ENCODE data around the gene SEC16A.

- TF ChIP-seq EZH2 (IDR thresholded peaks at IDR 0.05; ENCODE audit: insufficient read depth, low read length) (no peak), CTCF (IDR thresholded peaks at IDR 0.05; ENCODE audit: insufficient read depth, low read depth, low read length) (no peak)
Measured at GRCh38 chr9:136482046-136482792, 621 bp downstream of the SEC16A start.
